ENCODE data around the gene DYNC1I1.

DYNC1I1 gene

GRCh38 chr7:96033009-96033598 lies 260.8 kb downstream of the DYNC1I1 start:
- no peak for DNase-seq

GRCh38 chr7:96034940-96035727 lies 262.8 kb downstream of the DYNC1I1 start:
- DNase-seq = no peak

- no peak for DNase-seq
Measured at GRCh38 chr7:96040250-96040772, 268.0 kb downstream of the DYNC1I1 start.

GRCh38 chr7:96041171-96041570 lies 268.8 kb downstream of the DYNC1I1 start:
- DNase-seq = no peak

- DNase-seq = no peak
Measured at GRCh38 chr7:96045181-96045580, 272.8 kb downstream of the DYNC1I1 start.

GRCh38 chr7:96045919-96046318 lies 273.6 kb downstream of the DYNC1I1 start:
- no peak for DNase-seq

- DNase-seq = no peak
Measured at GRCh38 chr7:96052289-96052688, 279.9 kb downstream of the DYNC1I1 start.

- DNase-seq = no peak
Measured at GRCh38 chr7:96052860-96053470, 280.6 kb downstream of the DYNC1I1 start.

- no peak for DNase-seq
Measured at GRCh38 chr7:96055717-96056116, 283.4 kb downstream of the DYNC1I1 start.

GRCh38 chr7:96059075-96059474 lies 286.7 kb downstream of the DYNC1I1 start:
- DNase-seq = no peak

GRCh38 chr7:96061009-96061408 lies 288.7 kb downstream of the DYNC1I1 start:
- no peak for DNase-seq

GRCh38 chr7:96061844-96062243 lies 289.5 kb downstream of the DYNC1I1 start:
- DNase-seq = no peak

- no peak for DNase-seq
Measured at GRCh38 chr7:96067321-96067720, 295.0 kb downstream of the DYNC1I1 start.

- no peak for DNase-seq
Measured at GRCh38 chr7:96069401-96069800, 297.0 kb downstream of the DYNC1I1 start.

GRCh38 chr7:96074871-96075270 lies 302.5 kb downstream of the DYNC1I1 start:
- no peak for DNase-seq

- peak; percentile 66 for DNase-seq
Measured at GRCh38 chr7:96075510-96076349, 303.4 kb downstream of the DYNC1I1 start.

- no peak for DNase-seq
Measured at GRCh38 chr7:96076350-96076707, 304.0 kb downstream of the DYNC1I1 start.

GRCh38 chr7:96080027-96080426 lies 307.7 kb downstream of the DYNC1I1 start:
- DNase-seq = no peak

GRCh38 chr7:96084881-96085553 lies 312.7 kb downstream of the DYNC1I1 start:
- DNase-seq = no peak

GRCh38 chr7:96085953-96086352 lies 313.6 kb downstream of the DYNC1I1 start:
- DNase-seq = no peak

- DNase-seq = no peak
Measured at GRCh38 chr7:96088579-96088978, 316.2 kb downstream of the DYNC1I1 start.

GRCh38 chr7:96089511-96089910 lies 317.2 kb downstream of the DYNC1I1 start:
- DNase-seq = no peak

- DNase-seq = no peak
Measured at GRCh38 chr7:96090756-96091155, 318.4 kb downstream of the DYNC1I1 start.
